HepG2 (cell line): Measurements from ENCODE around the gene AP1AR. TPM values are rescaled to one million over a fixed set of nuclear protein-coding genes. Genes with fewer than 3 reads are reported as not detected.
A peak's percentile ranks its signal among the peaks of the same experiment; 100 is the strongest.

Experiments used
- AKAP8 ChIP-seq: sonication (generic); formaldehyde crosslinking; IDR thresholded peaks from 2 replicates; pipeline ENCODE4 v1.5.1; 2020; ENCODE audit warnings: mild to moderate bottlenecking, missing genetic modification reagents
- DNMT3B ChIP-seq: conservative IDR thresholded peaks from 2 replicates; pipeline ENCODE4 v1.6.1; 2016; ENCODE audit warnings: missing biosample characterization, control low read depth
- FOSL1 ChIP-seq: sonication (generic); formaldehyde crosslinking; IDR thresholded peaks from 2 replicates; pipeline ENCODE4 v1.9.0; 2021; ENCODE audit warnings: missing genetic modification reagents, borderline replicate concordance
- FOXP1 ChIP-seq, 2 experiments: fragments of 450-650 bp in 1 of 2; IDR thresholded peaks; 2 replicates each; pipeline ENCODE4 v1.6.1; 2017 to 2018; ENCODE audit warnings: antibody characterized with exemption in 1 of 2
- HHEX ChIP-seq: IDR thresholded peaks from 2 replicates; pipeline ENCODE4 v1.6.1; 2016; ENCODE audit warnings: control low read depth
- KMT2A ChIP-seq: sonication (generic); formaldehyde crosslinking; IDR thresholded peaks from 2 replicates; pipeline ENCODE4 v1.4.0; 2020; ENCODE audit warnings: missing genetic modification reagents
- NR2F6 ChIP-seq, 2 experiments: IDR thresholded peaks; 2 replicates each; pipeline ENCODE4 v1.6.1; 2016; ENCODE audit warnings: antibody characterized with exemption in 1 of 2, mild to moderate bottlenecking in 1 of 2
- ONECUT2 ChIP-seq: sonication (generic); formaldehyde crosslinking; IDR thresholded peaks from 2 replicates; pipeline ENCODE4 v1.4.0; 2020; ENCODE audit warnings: missing genetic modification reagents
- PHF20 ChIP-seq: sonication (generic); formaldehyde crosslinking; IDR thresholded peaks from 2 replicates; pipeline ENCODE4 v1.5.0; 2020; ENCODE audit warnings: mild to moderate bottlenecking, missing genetic modification reagents
- RFX5 ChIP-seq: IDR thresholded peaks from 2 replicates; pipeline ENCODE4 v1.6.1; 2011; ENCODE audit warnings: low read depth, low read length, improper control_type of control experiment
- RORA ChIP-seq: sonication (generic); formaldehyde crosslinking; IDR thresholded peaks from 2 replicates; pipeline ENCODE4 v1.5.0; 2020; ENCODE audit warnings: mild to moderate bottlenecking, missing genetic modification reagents, moderate library complexity
- SAP130 ChIP-seq: IDR thresholded peaks from 2 replicates; pipeline ENCODE4 v1.6.1; 2016; ENCODE audit warnings: low read depth
- SKI ChIP-seq: fragments of 450-650 bp; IDR thresholded peaks from one replicate; pipeline ENCODE4 v1.6.1; 2018; ENCODE audit warnings: mild to moderate bottlenecking; ENCODE audit not compliant: partially characterized antibody
- SOX13 ChIP-seq, 3 experiments: fragments of 450-650 bp in 1 of 3; sonication (generic) in 1 of 3; formaldehyde crosslinking in 1 of 3; IDR thresholded peaks in 2 of 3; conservative IDR thresholded peaks in 1 of 3; 2 replicates each; pipeline versions ENCODE4 v1.5.0 to v1.6.1; 2016 to 2020; ENCODE audit warnings: antibody characterized with exemption in 1 of 3, mild to moderate bottlenecking in 1 of 3, missing compliant biosample characterization in 1 of 3, missing genetic modification reagents in 1 of 3, moderate library complexity in 1 of 3
- THYN1 ChIP-seq: sonication (generic); formaldehyde crosslinking; IDR thresholded peaks from 2 replicates; pipeline ENCODE4 v1.8.1; 2023; ENCODE audit warnings: low read depth, mild to moderate bottlenecking, moderate library complexity, missing genetic modification reagents, borderline replicate concordance
- TSC22D2 ChIP-seq: sonication (generic); formaldehyde crosslinking; IDR thresholded peaks from 2 replicates; pipeline ENCODE4 v1.5.1; 2020; ENCODE audit warnings: missing genetic modification reagents, mild to moderate bottlenecking, borderline replicate concordance
- ZFP1 ChIP-seq: IDR thresholded peaks from 2 replicates; pipeline ENCODE4 v1.6.1; 2016
- ZKSCAN1 ChIP-seq: fragments of 150-350 bp; IDR thresholded peaks from 2 replicates; pipeline ENCODE4 v1.6.1; 2014; ENCODE audit warnings: low read length
- ZMAT3 ChIP-seq: sonication (generic); formaldehyde crosslinking; conservative IDR thresholded peaks from 2 replicates; pipeline ENCODE4 v1.7.0; 2021; ENCODE audit warnings: missing genetic modification reagents
- ZMYM3 ChIP-seq: sonication (generic); formaldehyde crosslinking; IDR thresholded peaks from 2 replicates; pipeline ENCODE4 v1.5.1; 2020; ENCODE audit warnings: mild to moderate bottlenecking, missing genetic modification reagents
- ZNF292 ChIP-seq: sonication (generic); formaldehyde crosslinking; IDR thresholded peaks from 2 replicates; pipeline ENCODE4 v1.8.1; 2022; ENCODE audit warnings: mild to moderate bottlenecking, low read depth, missing genetic modification reagents, borderline replicate concordance
- ZNF317 ChIP-seq: sonication (generic); formaldehyde crosslinking; IDR thresholded peaks from 2 replicates; pipeline ENCODE4 v1.5.0; 2020; ENCODE audit warnings: mild to moderate bottlenecking, missing genetic modification reagents
- ZNF451 ChIP-seq: sonication (generic); formaldehyde crosslinking; IDR thresholded peaks from 2 replicates; pipeline ENCODE4 v1.5.0; 2020; ENCODE audit warnings: mild to moderate bottlenecking, missing genetic modification reagents
- ZNF746 ChIP-seq: sonication (generic); formaldehyde crosslinking; IDR thresholded peaks from 2 replicates; pipeline ENCODE4 v1.8.0; 2022; ENCODE audit warnings: mild to moderate bottlenecking, missing genetic modification reagents
- ZSCAN29 ChIP-seq: sonication (generic); formaldehyde crosslinking; conservative IDR thresholded peaks from 2 replicates; pipeline ENCODE4 v1.4.0; 2020; ENCODE audit warnings: mild to moderate bottlenecking, missing genetic modification reagents
- polyA plus RNA-seq, 8 experiments: library from polyadenylated mRNA; depleted of rRNA in 3 of 8; stranded (reverse) in 7 of 8; unstranded in 1 of 8; fragments of >200 nt; fragmentation: Illumina TruSeq in 4 of 8; extraction: Trizol in 4 of 8; gene quantifications; 2 replicates each; pipeline versions ENCODE4 v1.2.1 to v1.2.3, GENCODE V29; 2011 to 2016; ENCODE audit warnings: low read depth in 4 of 8, missing spikeins in 1 of 8, mixed read lengths in 1 of 8; ENCODE audit not compliant: insufficient read depth in 1 of 8
- total RNA-seq, 5 experiments: library from RNA; depleted of rRNA; stranded (reverse); fragments of >200 nt; fragmentation: Illumina TruSeq; extraction: Trizol; gene quantifications; 2 replicates each; pipeline ENCODE4 v1.2.3, GENCODE V29; 2016; ENCODE audit warnings: low read depth in 1 of 5
- TF ChIP-seq, protein P1 (sequence below): sonication (generic); formaldehyde crosslinking; IDR thresholded peaks from 2 replicates; pipeline ENCODE4 v1.8.0; 2022; ENCODE audit warnings: missing genetic modification reagents, mild to moderate bottlenecking, inconsistent platforms, borderline replicate concordance
- TF ChIP-seq, protein P2 (sequence below): sonication (generic); formaldehyde crosslinking; IDR thresholded peaks from 2 replicates; pipeline ENCODE4 v1.8.0; 2022; ENCODE audit warnings: mild to moderate bottlenecking, missing genetic modification reagents, moderate library complexity
- TF ChIP-seq, protein P3 (sequence below): sonication (generic); formaldehyde crosslinking; IDR thresholded peaks from 2 replicates; pipeline ENCODE4 v1.5.0; 2020; ENCODE audit warnings: missing genetic modification reagents, mild to moderate bottlenecking, borderline replicate concordance
- TF ChIP-seq, protein P4 (sequence below): sonication (generic); formaldehyde crosslinking; IDR thresholded peaks from 2 replicates; pipeline ENCODE4 v1.8.0; 2022; ENCODE audit warnings: low read depth, missing genetic modification reagents

Gene AP1AR
- total and polyA plus RNA-seq, 2 of the 13 experiments (the other 11 are each of a cell fraction or from before 2014, with no cell fraction given), result 24.9 to 39.9 TPM

DNA sequence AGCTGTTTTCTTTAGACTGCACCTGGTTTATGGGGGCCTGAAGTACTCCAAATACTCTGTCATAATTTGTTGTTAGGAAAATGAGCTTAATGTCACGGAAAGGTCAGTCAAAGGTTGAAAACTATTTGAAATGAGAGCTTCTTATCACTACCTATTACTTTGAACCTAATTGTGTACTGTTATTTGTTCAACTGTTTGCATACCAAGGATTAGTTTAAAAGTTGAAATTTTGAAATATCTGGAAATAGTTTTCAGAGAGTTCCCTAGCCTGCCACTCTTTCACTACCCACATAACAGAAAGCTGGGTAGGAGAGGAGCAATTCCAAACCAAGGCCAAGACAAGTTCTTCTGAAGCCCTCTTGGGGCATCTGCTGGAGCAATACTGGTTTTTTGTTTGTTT lies 28.0 kb upstream of the AP1AR start (continued):
- TF ChIP-seq FOXP1 (IDR thresholded peaks at IDR 0.05) (peak; percentile 75), FOXP1 (CRISPR knock-in tag; IDR thresholded peaks at IDR 0.05) (peak; percentile 78; the same call in 1 of the 2 replicates), ZSCAN29 (CRISPR knock-in tag) (no peak), ZKSCAN1 (no peak), ZMAT3 (CRISPR knock-in tag) (no peak), ZNF451 (CRISPR knock-in tag) (no peak), ZMYM3 (CRISPR knock-in tag) (no peak), NR2F6 (IDR thresholded peaks at IDR 0.05) (peak; percentile 95), NR2F6 (CRISPR knock-in tag; IDR thresholded peaks at IDR 0.05) (peak; percentile 87), RFX5 (no peak), PHF20 (no peak), HHEX (CRISPR knock-in tag) (peak; percentile 77), ONECUT2 (CRISPR knock-in tag) (0 out of 2 replicates have a peak, but pooled peaks have one; percentile 21), RORA (CRISPR knock-in tag) (no peak), TSC22D2 (CRISPR knock-in tag) (no peak), THYN1 (CRISPR knock-in tag) (no peak), SAP130 (CRISPR knock-in tag) (no peak), SKI (no peak), DNMT3B (CRISPR knock-in tag) (no peak), ZFP1 (no peak), ZNF317 (CRISPR knock-in tag) (no peak), FOSL1 (CRISPR knock-in tag) (no peak), AKAP8 (CRISPR knock-in tag) (no peak), ZNF746 (no peak), SOX13 (IDR thresholded peaks at IDR 0.05) (no peak), SOX13 (CRISPR knock-in tag; conservative IDR thresholded peaks at IDR 0.05 in 1 of 2, IDR thresholded peaks at IDR 0.05 in 1 of 2) (peak in 1 of 2 experiments; percentile 88; a peak in 2 of 4 replicates), ZNF292 (CRISPR knock-in tag) (no peak), KMT2A (no peak)
- TF ChIP-seq, protein P1, sequence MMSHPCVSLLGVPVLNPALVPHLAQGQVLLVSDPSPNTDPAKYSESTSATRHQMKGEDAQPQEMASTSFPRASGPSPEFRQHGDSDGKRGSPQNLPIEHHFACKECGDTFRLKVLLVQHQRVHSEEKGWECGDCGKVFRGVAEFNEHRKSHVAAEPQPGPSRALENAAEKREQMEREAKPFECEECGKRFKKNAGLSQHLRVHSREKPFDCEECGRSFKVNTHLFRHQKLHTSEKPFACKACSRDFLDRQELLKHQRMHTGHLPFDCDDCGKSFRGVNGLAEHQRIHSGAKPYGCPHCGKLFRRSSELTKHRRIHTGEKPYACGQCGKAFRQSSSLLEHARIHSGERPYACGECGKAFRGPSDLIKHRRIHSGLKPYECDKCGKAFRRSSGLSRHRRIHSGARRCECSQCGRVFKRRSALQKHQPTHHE (CRISPR knock-in tag), result no peak
- TF ChIP-seq, protein P2, sequence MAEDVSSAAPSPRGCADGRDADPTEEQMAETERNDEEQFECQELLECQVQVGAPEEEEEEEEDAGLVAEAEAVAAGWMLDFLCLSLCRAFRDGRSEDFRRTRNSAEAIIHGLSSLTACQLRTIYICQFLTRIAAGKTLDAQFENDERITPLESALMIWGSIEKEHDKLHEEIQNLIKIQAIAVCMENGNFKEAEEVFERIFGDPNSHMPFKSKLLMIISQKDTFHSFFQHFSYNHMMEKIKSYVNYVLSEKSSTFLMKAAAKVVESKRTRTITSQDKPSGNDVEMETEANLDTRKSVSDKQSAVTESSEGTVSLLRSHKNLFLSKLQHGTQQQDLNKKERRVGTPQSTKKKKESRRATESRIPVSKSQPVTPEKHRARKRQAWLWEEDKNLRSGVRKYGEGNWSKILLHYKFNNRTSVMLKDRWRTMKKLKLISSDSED, result no peak
- TF ChIP-seq, protein P3, sequence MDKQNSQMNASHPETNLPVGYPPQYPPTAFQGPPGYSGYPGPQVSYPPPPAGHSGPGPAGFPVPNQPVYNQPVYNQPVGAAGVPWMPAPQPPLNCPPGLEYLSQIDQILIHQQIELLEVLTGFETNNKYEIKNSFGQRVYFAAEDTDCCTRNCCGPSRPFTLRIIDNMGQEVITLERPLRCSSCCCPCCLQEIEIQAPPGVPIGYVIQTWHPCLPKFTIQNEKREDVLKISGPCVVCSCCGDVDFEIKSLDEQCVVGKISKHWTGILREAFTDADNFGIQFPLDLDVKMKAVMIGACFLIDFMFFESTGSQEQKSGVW, result no peak
- TF ChIP-seq, protein P4, sequence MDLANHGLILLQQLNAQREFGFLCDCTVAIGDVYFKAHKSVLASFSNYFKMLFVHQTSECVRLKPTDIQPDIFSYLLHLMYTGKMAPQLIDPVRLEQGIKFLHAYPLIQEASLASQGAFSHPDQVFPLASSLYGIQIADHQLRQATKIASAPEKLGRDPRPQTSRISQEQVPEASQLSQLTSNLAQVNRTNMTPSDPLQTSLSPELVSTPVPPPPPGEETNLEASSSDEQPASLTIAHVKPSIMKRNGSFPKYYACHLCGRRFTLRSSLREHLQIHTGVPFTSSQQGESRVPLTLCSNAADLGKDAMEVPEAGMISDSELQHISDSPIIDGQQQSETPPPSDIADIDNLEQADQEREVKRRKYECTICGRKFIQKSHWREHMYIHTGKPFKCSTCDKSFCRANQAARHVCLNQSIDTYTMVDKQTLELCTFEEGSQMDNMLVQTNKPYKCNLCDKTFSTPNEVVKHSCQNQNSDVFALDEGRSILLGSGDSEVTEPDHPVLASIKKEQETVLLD (CRISPR knock-in tag), result no peak
